Measurements from ENCODE around the gene SPINK4. TPM values are rescaled to one million over a fixed set of nuclear protein-coding genes. Genes with fewer than 3 reads are reported as not detected.

Gene SPINK4
- total RNA-seq, 6 experiments from 2014 or later = not detected

GRCh38 chr9:33227008-33227398 lies 13.0 kb upstream of the SPINK4 start:
- Histone ChIP-seq H3K4me1 (no peaks in the 10 kb centered on the region), H3K27ac (no peak overlapping the region), H3K27me3 (no peaks in the 10 kb centered on the region), H3K4me3 (no peak overlapping the region), H3K9me3 (no peaks in the 10 kb centered on the region), H3K36me3 (no peaks in the 10 kb centered on the region)
- TF ChIP-seq CTCF (IDR thresholded peaks at IDR 0.05) (no peak), POLR2A (IDR thresholded peaks at IDR 0.05) (no peak)
- 33% methylated on average over 2 of the region's 10 CpGs for WGBS (ENCODE audit: insufficient coverage, low coverage, low lambda C conversion rate, missing lambda C conversion rate)
- ATAC-seq (peak; percentile 29 to 63 (median 38)), DNase-seq (peak in 2 of 3 donors; percentile 52 to 68)
- intact Hi-C loops (cut with DNase I) = loop anchor here (5.0 kb wide), 1 partner anchor 145 kb away; no protein-coding TSS in a partner anchor

GRCh38 chr9:33227741-33228140 lies 12.2 kb upstream of the SPINK4 start:
- intact Hi-C loops (cut with DNase I) = loop anchor here (5.0 kb wide), 1 partner anchor 145 kb away; no protein-coding TSS in a partner anchor
- no peaks in the 10 kb centered on the region for H3K9me3 ChIP-seq
- no peak for TF ChIP-seq CTCF (IDR thresholded peaks at IDR 0.05)
- TF ChIP-seq POLR2A (IDR thresholded peaks at IDR 0.05) = no peak
- no peaks in the 10 kb centered on the region for H3K27me3 ChIP-seq
- WGBS (ENCODE audit: insufficient coverage, low coverage, low lambda C conversion rate, missing lambda C conversion rate) = 100% methylated on average over 1 of the region's 8 CpGs
- no peak overlapping the region for H3K27ac ChIP-seq
- H3K4me3 ChIP-seq = no peak overlapping the region
- ATAC-seq = no peak
- no peaks in the 10 kb centered on the region for H3K36me3 ChIP-seq
- H3K4me1 ChIP-seq = no peaks in the 10 kb centered on the region
- no peak for DNase-seq

GRCh38 chr9:33228606-33229005 lies 11.4 kb upstream of the SPINK4 start:
- Histone ChIP-seq H3K4me3 (no peak overlapping the region), H3K27me3 (no peaks in the 10 kb centered on the region), H3K36me3 (no peaks in the 10 kb centered on the region), H3K4me1 (no peaks in the 10 kb centered on the region), H3K9me3 (no peaks in the 10 kb centered on the region), H3K27ac (no peak overlapping the region)
- ATAC-seq (no peak), DNase-seq (no peak)
- WGBS (ENCODE audit: insufficient coverage, low coverage, low lambda C conversion rate, missing lambda C conversion rate) = 60% methylated on average over 2 of the region's 4 CpGs
- intact Hi-C loops (cut with DNase I) = loop anchor here (5.0 kb wide), 1 partner anchor 146 kb away; no protein-coding TSS in a partner anchor
- no peak for TF ChIP-seq POLR2A (IDR thresholded peaks at IDR 0.05)

GRCh38 chr9:33229359-33230114 lies 10.4 kb upstream of the SPINK4 start:
- WGBS (ENCODE audit: insufficient coverage, low coverage, low lambda C conversion rate, missing lambda C conversion rate) = 51% methylated on average over 7 of the region's 9 CpGs
- H3K4me1 ChIP-seq = no peaks in the 10 kb centered on the region
- no peaks in the 10 kb centered on the region for H3K9me3 ChIP-seq
- peak; percentile 14 to 74 (median 18) for ATAC-seq
- H3K27ac ChIP-seq = no peak overlapping the region
- H3K27me3 ChIP-seq = no peaks in the 10 kb centered on the region
- TF ChIP-seq CTCF (IDR thresholded peaks at IDR 0.05) = no peak
- TF ChIP-seq POLR2A (IDR thresholded peaks at IDR 0.05) = no peak
- no peak overlapping the region for H3K4me3 ChIP-seq
- H3K36me3 ChIP-seq = no peaks in the 10 kb centered on the region
- DNase-seq = peak in 2 of 3 donors; percentile 59 to 66
- intact Hi-C loops (cut with DNase I) = loop anchor here (5.0 kb wide), 1 partner anchor 147 kb away; no protein-coding TSS in a partner anchor
